Skeletal muscle cell (primary cell): ENCODE measurements around the gene SLC15A2.
"Not testable (repeated sequence)": the region's sequence is repeated elsewhere in the genome, so short reads cannot be mapped to it uniquely, and the experiment has no call there.

ENCODE experiments used
- DNase-seq: peaks from one replicate; pipeline ENCODE4 v3.0.0-alpha.2; 2010; ENCODE audit warnings: low read depth
- H3K4me3 ChIP-seq: 2 replicates; pipeline ENCODE4 v1.5.1; 2011; ENCODE audit warnings: low read depth, mild to moderate bottlenecking, control low read depth, low read length, moderate library complexity

Gene SLC15A2

DNA sequence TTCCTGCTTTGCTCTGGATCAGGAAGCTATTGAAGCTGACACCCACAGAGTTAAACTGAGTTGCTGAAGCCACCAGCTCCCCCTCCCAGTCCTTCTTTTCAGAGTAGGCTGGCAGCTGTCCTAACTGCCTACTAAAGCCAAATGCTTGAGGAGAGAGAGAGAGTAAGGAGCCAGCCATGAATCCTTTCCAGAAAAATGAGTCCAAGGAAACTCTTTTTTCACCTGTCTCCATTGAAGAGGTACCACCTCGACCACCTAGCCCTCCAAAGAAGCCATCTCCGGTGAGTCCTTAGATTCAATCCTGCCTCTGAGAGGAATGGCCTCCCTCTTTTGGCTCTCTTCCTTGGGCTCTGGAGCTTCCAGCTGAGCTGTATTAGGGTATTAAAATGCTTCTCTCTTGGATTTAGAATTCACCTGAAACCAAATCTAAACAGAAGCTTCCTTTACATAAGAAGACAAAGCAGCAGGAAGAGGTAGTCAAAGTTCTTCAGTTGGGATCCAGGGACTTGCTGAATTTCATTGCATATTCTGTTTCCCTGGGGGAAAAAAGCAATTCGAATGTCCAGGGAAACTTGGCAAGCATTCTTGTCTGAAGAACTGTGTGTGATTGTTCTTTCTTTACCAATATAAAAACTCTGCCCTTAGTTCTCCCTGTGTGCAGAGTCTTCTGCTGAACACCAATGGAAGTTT is at the start of gene SLC15A2:
SLC15A2 (plus strand) TSS at position 101 of the 690 bp plus-strand sequence; CDS start at position 177, 76 bp downstream.
- DNase-seq: no peak
- no peak within 1 kb of the TSS for H3K4me3 ChIP-seq

GRCh38 chr3:121844892-121845291 is 49.3 kb upstream of the SLC15A2 start:
- no peak overlapping the region for H3K4me3 ChIP-seq
- DNase-seq: no peak

- H3K4me3 ChIP-seq: no peak overlapping the region
- DNase-seq: no peak
Measured at GRCh38 chr3:121852256-121852655, 41.9 kb upstream of the SLC15A2 start.

GRCh38 chr3:121855555-121855954 is 38.6 kb upstream of the SLC15A2 start:
- DNase-seq: no peak
- H3K4me3 ChIP-seq: no peak overlapping the region

DNA sequence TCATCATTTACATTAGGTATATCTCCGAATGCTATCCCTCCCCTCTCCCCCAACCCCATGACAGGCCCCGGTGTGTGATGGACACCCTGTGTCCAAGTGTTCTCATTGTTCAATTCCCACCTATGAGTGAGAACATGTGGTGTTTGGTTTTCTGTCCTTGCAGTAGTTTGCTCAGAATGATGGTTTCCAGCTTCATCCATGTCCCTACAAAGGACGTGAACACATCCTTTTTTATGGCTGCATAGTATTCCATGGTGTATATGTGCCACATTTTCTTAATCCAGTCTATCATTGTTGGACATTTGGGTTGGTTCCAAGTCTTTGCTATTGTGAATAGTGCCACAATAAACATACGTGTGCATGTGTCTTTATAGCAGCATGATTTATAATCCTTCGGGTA is 36.4 kb upstream of the SLC15A2 start:
- DNase-seq, H3K4me3 ChIP-seq: not testable (repeated sequence)

DNA sequence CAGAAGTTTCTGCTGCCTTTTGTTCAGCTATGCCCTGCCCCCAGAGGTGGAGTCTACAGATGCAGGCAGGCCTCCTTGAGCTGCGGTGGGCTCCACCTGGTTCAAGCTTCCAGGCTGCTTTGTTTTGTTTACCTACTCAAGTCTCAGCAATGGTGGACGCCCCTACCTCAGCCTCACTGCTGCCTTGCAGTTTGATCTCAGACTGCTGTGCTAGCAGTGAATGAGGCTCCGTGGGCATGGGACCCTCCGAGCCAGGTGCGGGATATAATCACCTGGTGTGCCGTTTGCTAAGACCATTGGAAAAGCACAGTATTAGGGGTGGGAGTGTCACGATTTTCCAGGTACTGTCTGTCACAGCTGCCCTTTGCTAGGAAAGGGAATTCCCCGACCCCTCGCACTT is 31.0 kb upstream of the SLC15A2 start:
- not testable (repeated sequence) for H3K4me3 ChIP-seq, DNase-seq

DNA sequence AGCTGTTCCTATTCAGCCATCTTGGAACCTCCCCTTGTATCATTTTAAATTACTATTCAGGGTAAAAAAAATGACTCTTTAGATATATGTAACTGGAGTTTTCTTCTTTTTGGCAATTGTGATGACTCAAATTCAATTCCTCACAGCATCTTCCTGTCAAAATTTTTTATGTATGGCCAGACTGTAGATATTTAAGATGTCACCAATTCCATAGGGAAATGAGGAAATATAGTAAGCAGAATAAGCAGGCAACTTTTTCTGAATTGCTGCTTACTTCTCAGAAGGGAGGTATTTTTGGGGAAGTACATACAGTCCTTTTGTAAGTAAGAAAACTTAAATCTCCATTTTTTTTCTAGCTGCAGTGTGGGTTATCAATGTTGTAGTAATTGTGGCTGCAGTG is 30.4 kb upstream of the SLC15A2 start:
- DNase-seq: no peak

DNA sequence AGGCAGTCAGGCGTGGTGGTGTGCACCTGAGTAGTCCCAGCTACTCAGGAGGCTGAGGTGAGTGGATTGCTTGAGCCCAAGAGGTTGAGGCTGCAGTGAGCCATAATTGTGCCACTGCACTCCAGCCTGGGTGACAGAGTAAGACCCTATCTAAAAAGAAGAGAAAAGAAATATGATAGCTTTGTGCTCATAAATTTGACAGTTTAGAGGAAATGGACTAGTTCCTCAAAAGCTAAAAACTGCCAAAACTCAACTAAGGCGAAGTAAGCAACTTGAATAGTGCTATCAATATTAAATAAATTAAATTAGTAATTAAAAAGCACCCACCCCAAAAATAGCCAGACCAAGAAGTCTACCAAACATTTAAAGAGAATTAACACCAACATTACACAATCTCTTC is 24.5 kb upstream of the SLC15A2 start:
- no peak overlapping the region for H3K4me3 ChIP-seq
- no peak for DNase-seq

More for the DNA sequence above, 30.4 kb upstream of the SLC15A2 start:
- H3K4me3 ChIP-seq: no peak overlapping the region

DNA sequence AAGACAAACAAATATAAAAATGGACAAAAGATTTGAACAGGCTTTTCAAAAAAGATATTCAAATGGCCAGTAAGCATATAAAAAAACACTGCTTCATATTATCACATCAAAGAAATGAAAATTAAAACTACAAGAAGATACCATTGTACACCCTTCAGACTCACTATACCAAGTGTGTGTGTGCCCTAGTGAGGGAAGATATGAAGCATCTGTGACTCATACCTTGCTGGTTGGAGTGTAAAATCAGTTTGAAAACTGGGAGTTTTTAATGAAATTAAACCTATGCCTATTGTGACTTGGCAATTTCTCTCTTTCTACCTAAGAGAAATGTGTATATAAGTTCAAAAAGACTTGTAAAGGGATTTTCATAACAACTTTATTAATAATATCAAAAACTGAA is 23.5 kb upstream of the SLC15A2 start:
- H3K4me3 ChIP-seq: no peak overlapping the region
- no peak for DNase-seq

- no peak for DNase-seq
- no peak overlapping the region for H3K4me3 ChIP-seq
Measured at GRCh38 chr3:121871430-121871829, 22.8 kb upstream of the SLC15A2 start.

DNA sequence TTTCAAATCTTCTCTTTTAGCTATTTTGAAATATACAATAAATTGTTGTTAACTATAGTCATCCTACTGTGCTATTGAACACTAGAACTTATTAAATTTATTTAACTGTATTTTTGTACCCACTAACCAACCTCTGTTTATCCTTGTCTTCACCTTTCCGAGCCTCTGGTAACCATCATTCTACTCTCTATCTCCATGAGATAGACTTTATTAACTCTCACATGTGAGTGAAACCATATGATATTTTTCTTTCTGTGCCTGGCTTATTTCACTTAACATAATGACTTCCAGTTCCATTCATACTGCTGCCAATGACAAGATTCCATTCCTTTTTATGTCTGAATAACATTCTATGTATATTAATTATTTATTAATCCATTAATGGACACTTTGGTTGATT is 15.8 kb upstream of the SLC15A2 start:
- DNase-seq: no peak
- no peak overlapping the region for H3K4me3 ChIP-seq

GRCh38 chr3:121883507-121883906 is 10.7 kb upstream of the SLC15A2 start:
- no peak for DNase-seq

GRCh38 chr3:121885386-121885785 is 8.8 kb upstream of the SLC15A2 start:
- no peak for DNase-seq
- no peak overlapping the region for H3K4me3 ChIP-seq

More at GRCh38 chr3:121883507-121883906, 10.7 kb upstream of the SLC15A2 start:
- no peak overlapping the region for H3K4me3 ChIP-seq

DNA sequence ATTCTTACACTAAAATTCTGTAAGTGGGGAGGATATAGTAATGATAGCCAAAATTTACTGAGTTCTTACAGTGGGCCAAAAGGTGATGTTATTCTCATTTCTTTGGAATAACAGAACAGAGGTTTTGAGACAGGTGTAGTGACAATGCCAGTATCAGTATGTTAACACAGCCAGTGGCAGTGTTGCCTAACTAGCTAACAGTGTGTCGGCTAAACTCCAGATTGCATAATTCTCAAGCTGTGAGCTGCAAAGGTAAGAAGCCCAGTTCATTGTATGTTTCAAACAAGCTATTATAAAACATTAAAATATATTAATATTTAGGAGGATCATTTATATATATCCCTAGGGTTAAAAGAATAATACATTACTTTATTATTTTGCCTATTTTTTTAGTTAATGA is 920 bp downstream of the SLC15A2 start:
- no peak for DNase-seq
- no peak overlapping the region for H3K4me3 ChIP-seq

DNA sequence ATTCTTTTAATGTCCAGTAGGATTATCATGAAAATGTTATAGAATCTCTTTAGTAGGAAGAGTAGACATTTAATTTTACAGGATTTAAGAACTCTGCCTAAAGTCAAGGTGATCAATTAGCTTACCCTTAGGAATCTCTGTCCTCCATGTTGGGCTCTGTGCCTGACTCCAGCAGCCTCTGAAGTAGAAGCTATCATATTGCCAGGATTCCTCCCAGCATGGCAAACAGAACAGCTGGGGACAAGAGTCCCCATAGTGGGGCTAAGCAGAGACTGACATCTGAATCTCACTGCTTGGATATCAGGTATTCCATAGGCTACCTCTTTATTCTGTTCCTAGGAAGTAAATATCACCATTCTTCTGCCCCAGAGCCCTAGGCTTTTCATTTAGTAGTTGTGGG is 1.5 kb downstream of the SLC15A2 start:
- no peak for DNase-seq
- H3K4me3 ChIP-seq: no peak overlapping the region

- DNase-seq: no peak
- no peak overlapping the region for H3K4me3 ChIP-seq
Measured at GRCh38 chr3:121896823-121897222, 2.6 kb downstream of the SLC15A2 start.

DNA sequence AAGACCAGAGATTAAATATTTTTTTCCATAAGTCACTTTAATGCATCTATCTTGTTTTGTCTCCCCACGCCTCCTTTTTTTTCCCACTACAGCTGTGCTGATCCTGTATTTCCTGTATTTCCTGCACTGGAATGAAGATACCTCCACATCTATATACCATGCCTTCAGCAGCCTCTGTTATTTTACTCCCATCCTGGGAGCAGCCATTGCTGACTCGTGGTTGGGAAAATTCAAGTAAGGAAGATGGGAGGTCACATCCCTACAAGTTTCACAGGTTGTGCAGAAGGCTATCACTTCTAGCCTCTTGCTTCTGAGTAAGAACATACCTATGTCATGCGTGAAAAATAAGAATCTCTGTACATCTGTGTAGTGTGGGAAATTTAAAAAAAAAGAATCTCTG is 3.1 kb downstream of the SLC15A2 start:
- no peak for DNase-seq
- no peak overlapping the region for H3K4me3 ChIP-seq

GRCh38 chr3:121913305-121913990 is 19.2 kb downstream of the SLC15A2 start:
- no peak overlapping the region for H3K4me3 ChIP-seq
- DNase-seq: no peak

GRCh38 chr3:121914081-121914998 is 20.1 kb downstream of the SLC15A2 start:
- no peak overlapping the region for H3K4me3 ChIP-seq
- DNase-seq: no peak

GRCh38 chr3:121916189-121916588 is 22.0 kb downstream of the SLC15A2 start:
- no peak for DNase-seq
- H3K4me3 ChIP-seq: no peak overlapping the region
